Hematopoietic multipotent progenitor cell treated with erythropoietin and hydrocortisone succinate and interleukin-3 and kit ligand, for 4 days (in vitro differentiated cells): ENCODE results near the gene HDAC1.
"Not testable (repeated sequence)": the region's sequence is repeated elsewhere in the genome, so short reads cannot be mapped to it uniquely, and the experiment has no call there.

Source experiments
- DNase-seq: peaks from one replicate; pipeline ENCODE4 v3.0.0-alpha.2; 2015

HDAC1 gene

GRCh38 chr1:32351399-32352238 lies 59.7 kb downstream of the HDAC1 start:
- peak; percentile 98 for DNase-seq

GRCh38 chr1:32352239-32352745 lies 60.4 kb downstream of the HDAC1 start:
- DNase-seq: no peak

- DNase-seq: no peak
These were observed 61.0 kb downstream of the HDAC1 start for GRCh38 chr1:32352831-32353383.

- DNase-seq: no peak
These were observed 61.5 kb downstream of the HDAC1 start for GRCh38 chr1:32353431-32353830.

- no peak for DNase-seq
These were observed 62.1 kb downstream of the HDAC1 start for GRCh38 chr1:32353886-32354570.

GRCh38 chr1:32355778-32356177 lies 63.9 kb downstream of the HDAC1 start:
- DNase-seq: not testable (repeated sequence)

GRCh38 chr1:32356478-32356877 lies 64.6 kb downstream of the HDAC1 start:
- no peak for DNase-seq

GRCh38 chr1:32357614-32358013 lies 65.7 kb downstream of the HDAC1 start:
- no peak for DNase-seq

GRCh38 chr1:32358435-32358834 lies 66.6 kb downstream of the HDAC1 start:
- DNase-seq: no peak

GRCh38 chr1:32361308-32361673 lies 69.4 kb downstream of the HDAC1 start:
- no peak for DNase-seq

GRCh38 chr1:32361674-32362473 lies 70.0 kb downstream of the HDAC1 start:
- peak; percentile 57 for DNase-seq

GRCh38 chr1:32362474-32363313 lies 70.8 kb downstream of the HDAC1 start, which contains the start of the genes FAM229A and TSSK3:
Gene FAM229A (minus strand): TSS chr1:32362485. CDS start chr1:32362091, 394 bp downstream.
Gene TSSK3 (plus strand): TSS chr1:32362539. CDS start chr1:32362702, 163 bp downstream.
- DNase-seq: no peak

GRCh38 chr1:32363713-32364112 lies 71.8 kb downstream of the HDAC1 start:
- DNase-seq: no peak

GRCh38 chr1:32364836-32365235 lies 73.0 kb downstream of the HDAC1 start:
- no peak for DNase-seq

GRCh38 chr1:32365445-32365844 lies 73.6 kb downstream of the HDAC1 start:
- no peak for DNase-seq

- DNase-seq: no peak
These were observed 76.2 kb downstream of the HDAC1 start for GRCh38 chr1:32367912-32368635.

- peak; percentile 75 for DNase-seq
These were observed 80.4 kb downstream of the HDAC1 start for GRCh38 chr1:32372149-32372756.

- DNase-seq: no peak
These were observed 82.2 kb downstream of the HDAC1 start for GRCh38 chr1:32373996-32374592.

- DNase-seq: no peak
These were observed 84.3 kb downstream of the HDAC1 start for GRCh38 chr1:32376199-32376598.

- DNase-seq: no peak
These were observed 85.8 kb downstream of the HDAC1 start for GRCh38 chr1:32377541-32378220.
